A549 (cell line): ENCODE measurements around the gene SAMD8.

Source experiments
- ATOH8 ChIP-seq: fragments of 250-450 bp; sonication (Bioruptor Pico); IDR thresholded peaks from 2 replicates; pipeline ENCODE4 v1.5.0; 2020; ENCODE audit warnings: low read depth, mild to moderate bottlenecking, moderate library complexity
- CEBPB ChIP-seq, 2 experiments: fragments of >200 bp in 1 of 2; sonication (Bioruptor Twin) in 1 of 2; formaldehyde crosslinking in 1 of 2; IDR thresholded peaks; 2 replicates each; pipeline ENCODE4 v1.6.1; 2012 to 2016
- CHD2 ChIP-seq: fragments of 150-350 bp; IDR thresholded peaks from 2 replicates; pipeline ENCODE4 v1.6.1; 2014; ENCODE audit warnings: low read length; ENCODE audit not compliant: partially characterized antibody
- CHD4 ChIP-seq: fragments of 200-600 bp; sonication (generic); IDR thresholded peaks from 2 replicates; pipeline ENCODE4 v1.6.1; 2016; ENCODE audit warnings: antibody characterized with exemption, mild to moderate bottlenecking, borderline replicate concordance
- EHMT2 ChIP-seq: fragments of 200-600 bp; sonication (generic); IDR thresholded peaks from 2 replicates; pipeline ENCODE4 v1.6.1; 2016; ENCODE audit warnings: antibody characterized with exemption, low read depth, mild to moderate bottlenecking, moderate library complexity
- FOSL2 ChIP-seq, 2 experiments: fragments of 450-650 bp in 1 of 2; fragments of >200 bp in 1 of 2; sonication (Bioruptor Twin) in 1 of 2; formaldehyde crosslinking; IDR thresholded peaks; 2 replicates each; pipeline versions ENCODE4 v1.5.0 to v1.6.1; 2016 to 2020; ENCODE audit warnings: mild to moderate bottlenecking in 1 of 2, moderate library complexity in 1 of 2
- MAFK ChIP-seq: fragments of 450-650 bp; IDR thresholded peaks from 2 replicates; pipeline ENCODE4 v1.6.1; 2014; ENCODE audit not compliant: partially characterized antibody
- PBX3 ChIP-seq: IDR thresholded peaks from 2 replicates; pipeline ENCODE4 v1.6.1; 2012
- PHF8 ChIP-seq: fragments of 200-600 bp; sonication (generic); IDR thresholded peaks from 2 replicates; pipeline ENCODE4 v1.6.1; 2016; ENCODE audit warnings: low read depth, mild to moderate bottlenecking, antibody characterized with exemption, moderate library complexity, borderline replicate concordance
- POLR2A ChIP-seq: IDR thresholded peaks from 2 replicates; pipeline ENCODE4 v1.6.1; 2012; ENCODE audit warnings: mild to moderate bottlenecking, low read length
- RCOR1 ChIP-seq: fragments of 150-350 bp; IDR thresholded peaks from 2 replicates; pipeline ENCODE4 v1.6.1; 2014; ENCODE audit warnings: antibody characterized with exemption, low read length, low read depth
- REST ChIP-seq: fragments of 200-600 bp; sonication (generic); IDR thresholded peaks from 2 replicates; pipeline ENCODE4 v1.6.1; 2016; ENCODE audit warnings: antibody characterized with exemption, mild to moderate bottlenecking, moderate library complexity
- SREBF2 ChIP-seq: fragments of 450-650 bp; IDR thresholded peaks from 2 replicates; pipeline ENCODE4 v1.6.1; 2014; ENCODE audit warnings: mild to moderate bottlenecking, moderate library complexity
- TF ChIP-seq, protein P1 (sequence below): fragments of >200 bp; sonication (Bioruptor Twin); formaldehyde crosslinking; IDR thresholded peaks from 3 replicates; pipeline ENCODE4 v1.5.1; 2016

- TF ChIP-seq CEBPB (IDR thresholded peaks at IDR 0.05) (no peak), RCOR1 (no peak), POLR2A (no peak), FOSL2 (IDR thresholded peaks at IDR 0.05) (no peak), FOSL2 (CRISPR knock-in tag; IDR thresholded peaks at IDR 0.05) (no peak), PHF8 (no peak), MAFK (no peak), CHD2 (no peak), PBX3 (no peak), CHD4 (no peak), SREBF2 (no peak), REST (no peak), ATOH8 (no peak), EHMT2 (no peak)
- TF ChIP-seq, protein P1, sequence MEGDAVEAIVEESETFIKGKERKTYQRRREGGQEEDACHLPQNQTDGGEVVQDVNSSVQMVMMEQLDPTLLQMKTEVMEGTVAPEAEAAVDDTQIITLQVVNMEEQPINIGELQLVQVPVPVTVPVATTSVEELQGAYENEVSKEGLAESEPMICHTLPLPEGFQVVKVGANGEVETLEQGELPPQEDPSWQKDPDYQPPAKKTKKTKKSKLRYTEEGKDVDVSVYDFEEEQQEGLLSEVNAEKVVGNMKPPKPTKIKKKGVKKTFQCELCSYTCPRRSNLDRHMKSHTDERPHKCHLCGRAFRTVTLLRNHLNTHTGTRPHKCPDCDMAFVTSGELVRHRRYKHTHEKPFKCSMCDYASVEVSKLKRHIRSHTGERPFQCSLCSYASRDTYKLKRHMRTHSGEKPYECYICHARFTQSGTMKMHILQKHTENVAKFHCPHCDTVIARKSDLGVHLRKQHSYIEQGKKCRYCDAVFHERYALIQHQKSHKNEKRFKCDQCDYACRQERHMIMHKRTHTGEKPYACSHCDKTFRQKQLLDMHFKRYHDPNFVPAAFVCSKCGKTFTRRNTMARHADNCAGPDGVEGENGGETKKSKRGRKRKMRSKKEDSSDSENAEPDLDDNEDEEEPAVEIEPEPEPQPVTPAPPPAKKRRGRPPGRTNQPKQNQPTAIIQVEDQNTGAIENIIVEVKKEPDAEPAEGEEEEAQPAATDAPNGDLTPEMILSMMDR = peak; percentile 72
Observed at GRCh38 chr10:75187961-75188426, 76.5 kb downstream of the SAMD8 start.
